CD14-positive monocyte (primary cell): Measurements from ENCODE around the gene CTNND2. TPM values are rescaled to one million over a fixed set of nuclear protein-coding genes. Genes with fewer than 3 reads are reported as not detected.

Source experiments
- DNase-seq, 3 donors: peaks; one replicate each; pipeline ENCODE4 v3.0.0-alpha.2; 2011 to 2022
- H2AFZ ChIP-seq: 2 replicates; pipeline ENCODE4 v1.6.0; 2012; ENCODE audit warnings: mild to moderate bottlenecking, low read depth, low read length, inconsistent platforms; ENCODE audit not compliant: insufficient read depth, poor library complexity, severe bottlenecking
- H3K27ac ChIP-seq, 2 donors: 1 replicate in 1 of 2; 2 replicates in 1 of 2; pipeline ENCODE4 v1.5.1; 2012 to 2013; ENCODE audit warnings: low read length in 2 of 2, control low read depth in 1 of 2, inconsistent platforms in 1 of 2, low read depth in 1 of 2, mild to moderate bottlenecking in 1 of 2
- H3K27me3 ChIP-seq, 2 donors: one replicate each; pipeline versions ENCODE4 v1.6.0 to v1.6.1; 2011 to 2013; ENCODE audit warnings: low read length in 2 of 2; ENCODE audit not compliant: control insufficient read depth in 2 of 2, insufficient read depth in 2 of 2
- H3K36me3 ChIP-seq, 2 donors: replicated peaks in 1 of 2; 1 replicate in 1 of 2; 2 replicates in 1 of 2; pipeline versions ENCODE4 v1.5.1 to v1.6.1; 2012 to 2013; ENCODE audit warnings: low read length in 2 of 2, control low read depth in 1 of 2, inconsistent platforms in 1 of 2, mild to moderate bottlenecking in 1 of 2; ENCODE audit not compliant: insufficient read depth in 2 of 2, control insufficient read depth in 1 of 2
- H3K4me1 ChIP-seq, 2 donors: 1 replicate in 1 of 2; 2 replicates in 1 of 2; pipeline versions ENCODE4 v1.5.1 to v1.6.1; 2012 to 2013; ENCODE audit warnings: low read length in 2 of 2, control low read depth in 1 of 2, inconsistent platforms in 1 of 2, mild to moderate bottlenecking in 1 of 2, moderate library complexity in 1 of 2; ENCODE audit not compliant: insufficient read depth in 2 of 2, control insufficient read depth in 1 of 2
- H3K4me2 ChIP-seq: replicated peaks from 2 replicates; pipeline ENCODE3; 2012; ENCODE audit warnings: low read length, moderate library complexity, mild to moderate bottlenecking; ENCODE audit not compliant: poor library complexity, severe bottlenecking; ENCODE audit errors: extremely low read depth
- H3K4me3 ChIP-seq, 3 experiments: fragments of 200-600 bp in 1 of 3; sonication (generic) in 1 of 3; replicated peaks in 1 of 3; 1 replicate in 2 of 3; 2 replicates in 1 of 3; pipeline ENCODE4 v1.5.1; 2011 to 2013; ENCODE audit warnings: low read length in 3 of 3, mild to moderate bottlenecking in 3 of 3, control low read depth in 2 of 3, low read depth in 2 of 3, inconsistent platforms in 1 of 3, moderate library complexity in 1 of 3
- H3K79me2 ChIP-seq: 2 replicates; pipeline ENCODE4 v1.6.0; 2012; ENCODE audit warnings: mild to moderate bottlenecking, control low read depth, inconsistent platforms, low read length, moderate library complexity; ENCODE audit not compliant: insufficient read depth
- H3K9ac ChIP-seq: 2 replicates; pipeline ENCODE4 v1.6.0; 2017; ENCODE audit warnings: low read length, mild to moderate bottlenecking; ENCODE audit not compliant: insufficient read depth, poor library complexity, severe bottlenecking
- H3K9me3 ChIP-seq, 2 donors: replicated peaks in 1 of 2; 1 replicate in 1 of 2; 2 replicates in 1 of 2; pipeline versions ENCODE4 v1.5.1 to v1.6.1; 2012 to 2013; ENCODE audit warnings: low read length in 2 of 2, control low read depth in 1 of 2; ENCODE audit not compliant: control insufficient read depth in 1 of 2, insufficient read depth in 1 of 2
- H4K20me1 ChIP-seq: 2 replicates; pipeline ENCODE4 v1.6.0; 2012; ENCODE audit warnings: mild to moderate bottlenecking, low read length, control low read depth, moderate library complexity; ENCODE audit not compliant: insufficient read depth
- H3K27ac Mint-ChIP-seq, 7 donors: one replicate each; pipeline ENCODE4 v1.8.0; 2020; ENCODE audit warnings: mild to moderate bottlenecking in 7 of 7, mixed read lengths in 7 of 7, moderate library complexity in 6 of 7, inconsistent platforms in 2 of 7
- H3K27me3 Mint-ChIP-seq, 3 donors: one replicate each; pipeline ENCODE4 v1.8.0; 2021 to 2022; ENCODE audit warnings: low read depth in 3 of 3, mild to moderate bottlenecking in 3 of 3, mixed read lengths in 3 of 3, moderate library complexity in 3 of 3, inconsistent platforms in 1 of 3
- H3K36me3 Mint-ChIP-seq, 2 donors: one replicate each; pipeline ENCODE4 v1.8.0; 2020; ENCODE audit warnings: mixed read lengths in 2 of 2, inconsistent platforms in 1 of 2, mild to moderate bottlenecking in 1 of 2
- H3K4me1 Mint-ChIP-seq: one replicate; pipeline ENCODE4 v1.8.0; 2020; ENCODE audit warnings: mild to moderate bottlenecking, mixed read lengths
- H3K4me3 Mint-ChIP-seq, 2 donors: one replicate each; pipeline ENCODE4 v1.8.0; 2020; ENCODE audit warnings: mild to moderate bottlenecking in 2 of 2, mixed read lengths in 2 of 2, moderate library complexity in 1 of 2
- H3K9me3 Mint-ChIP-seq, 7 donors: one replicate each; pipeline ENCODE4 v1.8.0; 2020 to 2022; ENCODE audit warnings: mixed read lengths in 7 of 7, mild to moderate bottlenecking in 6 of 7, moderate library complexity in 6 of 7, inconsistent platforms in 2 of 7
- CTCF ChIP-seq: fragments of 200-600 bp; IDR thresholded peaks from one replicate; pipeline ENCODE4 v1.8.0; 2022; ENCODE audit warnings: antibody characterized with exemption, mild to moderate bottlenecking
- WGBS: methylation state at CpG from one replicate; pipeline ENCODE4 v1.1.5; 2013; ENCODE audit warnings: missing lambda C conversion rate; ENCODE audit not compliant: insufficient coverage; 5-methylcytosine and 5-hydroxymethylcytosine counted together
- intact Hi-C, 2 donors: fragments of 100-400 bp; cut with micrococcal nuclease; formaldehyde crosslinking; loops; one replicate each; pipeline versions ENCODE4 v1.15.0 to v1.15.1; 2023
- polyA plus RNA-seq, 3 donors: library from polyadenylated mRNA; depleted of rRNA in 1 of 3; unstranded in 2 of 3; stranded (reverse) in 1 of 3; fragments of 300-500 nt in 2 of 3; fragments of >200 nt in 1 of 3; fragmentation: Illumina TruSeq in 2 of 3; gene quantifications; 1 replicate in 2 of 3; 2 replicates in 1 of 3; pipeline ENCODE4 v1.2.3, GENCODE V29; 2012 to 2021

CTNND2 gene
- polyA plus RNA-seq, 3 donors, result not detected

- Histone ChIP-seq H3K27me3 (no peaks in the 10 kb centered on the region), H2AFZ (no peak overlapping the region), H3K4me2 (no peak overlapping the region), H3K9me3 (no peaks in the 10 kb centered on the region), H3K9ac (no peak overlapping the region), H3K79me2 (no peaks in the 10 kb centered on the region), H3K27ac (no peak overlapping the region), H3K4me1 (no peaks in the 10 kb centered on the region), H3K36me3 (no peaks in the 10 kb centered on the region), H4K20me1 (no peaks in the 10 kb centered on the region), H3K4me3 (no peak overlapping the region)
- H3K4me3 Mint-ChIP-seq, result no peak overlapping the region
- H3K9me3 Mint-ChIP-seq, result peaks cover 2 to 11% (median 5%) of the 10 kb centered on the region in 7 donors
- no peaks in the 10 kb centered on the region for H3K36me3 Mint-ChIP-seq
- no peaks in the 10 kb centered on the region for H3K4me1 Mint-ChIP-seq
- H3K27me3 Mint-ChIP-seq, result peaks cover 0 to 5% (median 0%) of the 10 kb centered on the region in 3 donors
- 80% methylated on average over 1 of the region's 4 CpGs for WGBS
- H3K27ac Mint-ChIP-seq, result no peak overlapping the region
- intact Hi-C loops, result no loop called here
- no peak for TF ChIP-seq CTCF
- no peak for DNase-seq
Observed at GRCh38 chr5:11064763-11065450, 839.3 kb downstream of the CTNND2 start.

- no CpG with 5 or more reads among the region's 7 CpGs for WGBS
Observed at GRCh38 chr5:11062397-11062796, 841.8 kb downstream of the CTNND2 start.

More at GRCh38 chr5:11062397-11062796, 841.8 kb downstream of the CTNND2 start:
- peaks cover 0 to 7% of the 10 kb centered on the region in 2 donors for H3K9me3 ChIP-seq
- Mint-ChIP-seq H3K27me3 (peaks cover 0 to 5% (median 1%) of the 10 kb centered on the region in 3 donors), H3K9me3 (peaks cover 0 to 9% (median 3%) of the 10 kb centered on the region in 7 donors), H3K36me3 (no peaks in the 10 kb centered on the region), H3K4me1 (no peaks in the 10 kb centered on the region), H3K4me3 (no peak overlapping the region), H3K27ac (no peak overlapping the region)
- no peaks in the 10 kb centered on the region for H3K27me3 ChIP-seq
- H3K4me2 ChIP-seq, result no peak overlapping the region
- no peak for DNase-seq
- TF ChIP-seq CTCF, result no peak
- intact Hi-C loops, result no loop called here
- H3K9ac ChIP-seq, result no peak overlapping the region
- no peaks in the 10 kb centered on the region for H3K4me1 ChIP-seq
- no peak overlapping the region for H3K27ac ChIP-seq
- H3K79me2 ChIP-seq, result no peaks in the 10 kb centered on the region
- no peaks in the 10 kb centered on the region for H4K20me1 ChIP-seq
- no peak overlapping the region for H2AFZ ChIP-seq
- H3K36me3 ChIP-seq, result no peaks in the 10 kb centered on the region
- H3K4me3 ChIP-seq, result no peak overlapping the region
